ENCODE results near the gene DEFB123.
"Not testable (repeated sequence)": the region's sequence is repeated elsewhere in the genome, so short reads cannot be mapped to it uniquely, and the experiment has no call there.

Gene DEFB123, protein sequence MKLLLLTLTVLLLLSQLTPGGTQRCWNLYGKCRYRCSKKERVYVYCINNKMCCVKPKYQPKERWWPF

DNA sequence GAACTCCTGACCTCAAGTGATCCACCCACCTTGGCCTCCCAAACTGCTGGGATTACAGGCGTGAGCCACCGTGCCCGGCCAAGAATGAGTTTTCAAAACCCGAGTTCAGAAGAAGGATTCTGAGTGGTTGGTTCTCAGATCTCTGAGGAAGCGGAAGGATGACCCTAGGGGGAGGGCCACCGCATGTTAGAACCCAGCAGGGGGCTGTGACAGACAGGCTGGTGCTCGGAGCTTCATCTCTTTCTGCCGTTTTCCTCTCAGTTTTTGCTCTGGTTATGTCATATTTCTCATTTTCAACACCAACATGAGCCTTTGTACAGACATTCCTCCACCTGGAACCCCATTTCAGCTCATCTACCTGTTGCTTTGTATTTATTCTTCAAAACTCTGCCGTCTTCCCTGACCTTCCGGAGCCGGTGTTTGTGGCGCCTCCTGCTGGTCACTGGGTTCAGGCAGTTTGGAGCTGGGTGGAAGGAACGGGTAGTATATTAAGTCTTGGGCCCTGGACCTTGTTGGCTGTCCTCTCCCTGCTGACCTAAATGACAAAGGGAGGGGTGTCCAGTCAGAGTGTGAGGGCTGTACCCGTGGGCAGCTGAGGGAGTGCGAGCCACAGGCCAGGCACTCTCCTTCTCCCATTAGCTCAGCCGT is at the start of gene DEFB123:
Gene DEFB123, plus strand, starts transcription at position 621 of the 648 bp plus-strand sequence. CDS start 67 bp downstream, outside the sequence.
- no peak for DNase-seq

DNA sequence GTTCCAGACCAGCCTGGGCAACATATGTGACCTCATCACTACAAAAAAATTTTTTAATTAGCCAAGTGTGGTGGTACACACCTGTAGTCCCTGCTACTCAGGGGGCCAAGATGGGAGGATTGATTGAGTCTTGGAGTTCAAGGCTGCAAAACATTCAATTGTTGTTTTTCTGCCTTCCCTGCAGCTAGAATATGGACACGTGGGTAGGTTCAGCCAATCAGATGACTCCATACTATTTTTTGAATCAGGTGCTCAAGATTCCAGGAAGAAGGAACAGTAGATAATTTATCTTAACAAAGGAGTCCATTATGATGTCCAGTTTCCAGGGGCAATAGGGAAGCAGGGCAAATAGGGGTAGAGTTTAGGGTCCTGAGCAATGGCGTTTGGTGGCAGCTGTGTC is 47.6 kb upstream of the DEFB123 start:
- DNase-seq = no peak

DNA sequence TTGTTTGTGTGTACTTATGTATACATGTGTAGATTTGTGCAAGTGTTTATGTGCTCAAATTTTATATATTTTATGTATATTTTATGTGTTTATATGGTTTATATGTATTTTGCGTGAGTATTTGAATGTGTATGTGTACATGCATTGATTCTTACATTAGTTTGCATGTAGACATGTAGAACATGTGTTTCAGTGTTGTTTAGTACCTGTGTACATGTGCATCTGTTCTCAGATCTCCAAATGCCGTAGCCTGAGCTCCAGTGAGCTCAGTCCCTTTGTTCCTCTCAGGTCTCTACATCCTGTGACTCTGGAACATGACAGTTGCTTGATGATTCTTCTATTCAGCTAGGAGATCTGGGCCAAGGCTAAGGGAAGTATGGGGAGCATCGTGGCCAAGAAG is 45.5 kb upstream of the DEFB123 start:
- DNase-seq = no peak

DNA sequence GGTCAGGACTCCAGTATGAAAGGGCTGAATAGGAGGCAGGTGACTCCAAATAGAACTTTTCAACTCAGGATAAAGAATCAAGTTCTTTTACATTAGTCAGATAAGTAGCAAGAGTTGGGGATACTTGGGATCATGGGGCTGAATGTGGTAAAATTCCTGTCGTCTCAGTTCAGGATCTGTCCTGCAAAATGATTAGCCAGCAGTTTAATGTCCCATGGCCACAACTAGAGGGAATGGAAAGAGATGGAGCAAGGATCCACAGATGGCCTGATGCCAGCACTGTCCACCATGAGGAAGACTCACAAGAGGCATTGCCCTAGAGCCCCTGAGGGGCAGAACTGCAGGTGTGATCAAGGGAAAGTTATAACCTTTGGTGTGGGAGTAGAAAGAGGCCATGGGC is 36.5 kb upstream of the DEFB123 start:
- no peak for DNase-seq

DNA sequence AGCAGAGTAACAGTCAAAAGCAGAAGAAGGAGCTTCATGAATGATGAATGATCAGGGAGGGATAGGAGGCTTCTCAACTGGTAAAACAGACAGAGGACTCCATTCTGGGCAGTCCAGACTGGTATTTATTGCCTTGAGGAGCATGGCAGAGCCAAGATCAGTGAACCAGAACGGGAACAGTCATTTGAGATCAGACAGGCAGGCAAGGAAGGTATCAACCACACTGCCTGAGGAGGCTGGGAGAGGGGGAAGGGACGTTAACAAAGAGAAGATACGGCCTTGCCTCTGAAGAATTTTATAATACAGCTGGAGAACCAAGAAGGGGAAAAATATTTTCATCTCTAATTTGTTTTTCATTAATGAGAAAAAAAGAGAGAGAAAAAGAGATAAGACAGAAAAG is 34.3 kb upstream of the DEFB123 start, which contains the start of gene DEFB121:
Gene DEFB121, minus strand, starts transcription at position 101 of the 400 bp plus-strand sequence. Its CDS starts 63 bp downstream, at position 38.
- no peak for DNase-seq

DNA sequence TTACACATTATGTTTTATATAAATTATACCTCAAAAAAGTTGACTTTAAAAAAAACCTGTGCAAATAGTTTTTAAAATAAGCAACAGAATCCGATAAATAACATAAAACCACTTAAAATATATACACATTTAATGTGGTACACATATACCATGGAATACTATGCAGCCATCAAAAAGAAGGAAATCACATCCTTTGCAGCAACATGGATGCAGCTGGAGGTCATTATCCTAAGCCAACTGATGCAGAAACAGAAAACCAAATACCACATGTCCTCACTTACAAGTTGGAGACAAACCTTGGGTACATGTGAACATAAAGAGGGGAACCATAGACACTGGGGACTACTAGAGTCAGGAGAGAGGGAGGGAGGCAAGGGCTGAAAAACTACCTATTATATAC is 30.4 kb upstream of the DEFB123 start:
- no peak for DNase-seq

DNA sequence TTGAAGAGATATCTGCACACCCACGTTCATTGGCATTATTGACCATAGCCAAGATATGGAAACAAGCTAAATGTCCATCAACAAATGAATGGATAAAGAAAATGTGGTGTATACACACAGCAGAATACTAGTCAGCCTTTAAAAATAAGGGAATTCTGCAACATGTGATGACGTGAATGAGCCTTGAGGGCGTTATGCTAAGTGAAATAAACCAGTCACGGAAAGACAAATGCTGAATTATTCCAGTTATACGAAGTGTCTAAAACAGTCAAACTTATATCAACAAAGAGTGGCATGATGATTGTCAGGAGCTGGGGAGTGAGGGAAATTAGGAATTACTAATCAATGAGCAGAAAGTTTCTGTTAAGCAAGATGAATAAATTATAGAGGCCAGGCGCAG is 26.1 kb upstream of the DEFB123 start:
- DNase-seq = no peak

DNA sequence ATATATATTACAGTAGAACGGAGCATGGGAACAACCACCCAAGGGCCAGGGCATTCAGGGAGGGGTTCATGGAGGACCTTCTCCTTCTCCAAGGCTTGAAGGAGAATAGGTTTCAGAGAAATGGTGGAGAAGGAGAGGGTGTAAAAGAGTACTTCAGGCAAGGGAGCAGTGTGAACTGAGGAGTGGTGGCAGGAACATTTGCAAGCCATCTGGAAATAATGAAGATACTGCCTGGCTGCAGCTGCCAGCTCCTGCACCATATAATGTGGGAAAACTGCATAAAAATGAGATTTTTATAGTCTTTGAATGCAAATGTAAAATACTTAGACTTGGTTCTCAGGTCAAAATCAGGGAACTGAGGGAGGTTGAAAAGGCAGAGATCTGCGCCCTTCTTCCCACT is 24.8 kb upstream of the DEFB123 start:
- DNase-seq = no peak

DNA sequence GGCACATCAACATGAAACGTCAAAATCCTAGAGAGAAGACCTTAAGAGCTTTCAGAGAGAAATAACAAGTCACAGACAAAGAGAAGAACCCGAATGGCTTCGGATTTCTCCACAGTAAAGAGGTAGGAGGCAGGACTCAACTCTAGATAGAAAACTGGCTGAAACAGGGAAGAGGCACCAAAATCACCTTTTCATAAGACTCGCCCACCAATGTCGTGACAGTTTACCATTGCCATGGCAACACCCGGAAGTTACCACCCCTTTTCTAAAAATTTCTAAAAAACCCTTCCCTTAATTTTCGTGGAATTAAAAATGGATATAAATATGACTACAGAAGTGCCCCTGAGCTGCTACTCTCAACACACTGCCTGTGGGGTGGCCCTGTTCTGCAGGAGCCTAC is 22.1 kb upstream of the DEFB123 start:
- no peak for DNase-seq

DNA sequence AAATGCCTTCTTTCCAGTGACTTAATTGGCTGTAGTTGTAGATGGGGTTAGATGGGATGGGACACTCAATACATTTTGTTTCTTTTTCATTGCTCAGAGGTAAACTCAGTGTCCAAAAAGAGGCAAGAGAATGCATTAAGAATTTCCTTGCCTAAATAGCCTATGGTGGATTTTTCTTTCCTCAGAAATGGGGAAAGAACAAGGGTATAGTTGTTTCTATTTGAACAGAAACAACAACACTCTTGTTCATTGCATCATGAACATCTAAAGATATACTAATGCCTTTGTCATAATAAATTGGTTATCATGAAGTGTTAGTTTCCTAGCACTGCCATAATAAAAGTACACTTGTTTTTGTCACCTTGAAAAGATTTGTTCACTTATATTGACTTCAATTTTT is 14.6 kb upstream of the DEFB123 start:
- no peak for DNase-seq

DNA sequence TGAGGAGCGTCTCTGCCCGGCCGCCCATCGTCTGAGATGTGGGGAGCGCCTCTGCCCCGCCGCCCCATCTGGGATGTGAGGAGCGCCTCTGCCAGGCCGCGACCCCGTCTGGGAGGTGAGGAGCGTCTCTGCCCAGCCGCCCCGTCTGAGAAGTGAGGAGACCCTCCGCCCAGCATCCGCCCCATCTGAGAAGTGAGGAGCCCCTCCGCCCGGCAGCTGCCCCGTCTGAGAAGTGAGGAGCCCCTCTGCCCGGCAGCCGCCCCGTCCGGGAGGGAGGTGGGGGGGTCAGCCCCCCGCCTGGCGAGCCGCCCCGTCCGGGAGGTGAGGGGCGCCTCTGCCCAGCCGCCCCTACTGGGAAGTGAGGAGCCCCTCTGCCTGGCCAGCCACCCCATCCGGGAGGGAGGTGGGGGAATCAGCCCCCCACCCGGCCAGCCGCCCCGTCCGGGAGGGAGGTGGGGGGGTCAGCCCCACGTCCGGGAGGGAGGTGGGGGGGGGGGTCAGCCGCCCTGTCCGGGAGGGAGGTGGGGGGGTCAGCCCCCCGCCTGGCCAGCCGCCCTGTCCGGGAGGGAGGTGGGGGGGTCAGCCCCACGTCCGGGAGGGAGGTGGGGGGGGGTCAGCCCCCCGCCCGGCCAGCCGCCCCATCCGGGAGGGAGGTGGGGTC is 13.4 kb upstream of the DEFB123 start:
- not testable (repeated sequence) for DNase-seq

DNA sequence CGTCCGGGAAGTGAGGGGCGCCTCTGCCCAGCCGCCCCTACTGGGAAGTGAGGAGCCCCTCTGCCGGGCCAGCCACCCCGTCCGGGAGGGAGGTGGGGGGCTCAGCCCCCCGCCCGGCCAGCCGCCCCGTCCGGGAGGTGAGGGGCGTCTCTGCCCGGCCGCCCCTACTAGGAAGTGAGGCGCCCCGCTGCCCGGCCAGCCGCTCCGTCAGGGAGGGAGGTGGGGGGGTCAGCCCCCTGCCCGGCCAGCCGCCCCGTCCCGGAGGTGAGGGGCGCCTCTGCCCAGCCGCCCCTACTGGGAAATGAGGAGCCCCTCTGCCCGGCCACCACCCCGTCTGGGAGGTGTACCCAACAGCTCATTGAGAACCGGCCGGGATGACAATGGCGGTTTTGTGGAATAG is 12.9 kb upstream of the DEFB123 start:
- not testable (repeated sequence) for DNase-seq

DNA sequence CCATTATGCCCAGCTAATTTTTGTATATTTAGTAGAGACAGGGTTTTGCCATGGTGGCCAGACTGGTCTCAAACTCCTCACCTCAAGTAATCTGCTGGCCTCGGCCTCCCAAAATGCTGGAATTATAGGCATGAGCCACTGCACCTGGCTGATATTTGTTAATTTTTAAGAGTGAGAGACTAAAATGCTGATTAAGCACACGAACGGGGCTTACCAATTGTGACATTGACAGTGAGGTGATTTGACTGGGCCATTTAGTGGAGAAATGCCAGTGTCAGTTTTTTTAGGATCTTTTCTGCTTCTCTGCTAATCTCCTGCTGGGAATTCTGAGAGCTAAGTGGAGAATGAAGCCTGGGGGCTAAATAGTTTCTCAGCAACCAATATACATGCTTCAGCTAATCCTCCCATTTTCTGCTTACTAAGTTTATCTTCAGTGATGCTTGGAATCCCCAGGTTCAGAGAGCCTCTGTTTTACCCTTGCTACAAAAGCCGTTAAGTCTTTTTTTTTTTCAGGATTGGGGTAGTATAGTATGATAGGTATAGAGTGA is 9.8 kb upstream of the DEFB123 start:
- DNase-seq = no peak

DNA sequence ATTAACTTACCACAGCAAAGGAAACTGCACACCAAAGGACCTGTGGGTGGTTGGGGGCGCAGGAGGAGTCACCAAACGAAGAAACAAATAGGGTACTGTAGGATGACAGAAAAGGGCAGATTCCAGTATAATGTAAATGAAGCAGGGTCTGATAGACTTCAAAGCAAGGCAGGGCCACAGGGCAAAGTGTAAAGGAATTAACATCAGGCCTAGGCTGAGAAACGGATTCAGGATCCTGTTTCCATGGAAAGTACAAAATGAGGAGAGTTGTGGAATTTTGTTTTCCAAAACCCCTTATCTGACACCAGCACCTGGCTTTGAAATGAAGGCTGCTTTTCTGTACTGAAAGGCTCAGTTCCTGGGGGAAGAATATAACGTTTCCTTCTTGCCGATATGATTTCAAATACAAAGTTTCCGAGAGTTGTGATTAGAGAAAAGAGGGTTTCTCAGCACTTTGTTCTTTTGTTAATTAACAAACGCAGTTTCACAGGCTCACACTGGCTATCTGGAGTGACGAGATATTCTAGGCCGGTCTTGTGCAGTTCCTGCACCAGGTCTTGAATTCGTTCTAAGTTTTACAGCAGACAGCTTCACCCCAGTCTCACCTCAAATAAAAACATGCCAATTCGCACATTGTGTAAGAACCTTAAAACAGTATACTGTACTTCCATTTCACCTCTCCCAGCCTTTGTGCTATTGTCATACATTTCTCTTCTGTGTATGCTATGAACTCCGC is 5.8 kb downstream of the DEFB123 start:
- no peak for DNase-seq

DNA sequence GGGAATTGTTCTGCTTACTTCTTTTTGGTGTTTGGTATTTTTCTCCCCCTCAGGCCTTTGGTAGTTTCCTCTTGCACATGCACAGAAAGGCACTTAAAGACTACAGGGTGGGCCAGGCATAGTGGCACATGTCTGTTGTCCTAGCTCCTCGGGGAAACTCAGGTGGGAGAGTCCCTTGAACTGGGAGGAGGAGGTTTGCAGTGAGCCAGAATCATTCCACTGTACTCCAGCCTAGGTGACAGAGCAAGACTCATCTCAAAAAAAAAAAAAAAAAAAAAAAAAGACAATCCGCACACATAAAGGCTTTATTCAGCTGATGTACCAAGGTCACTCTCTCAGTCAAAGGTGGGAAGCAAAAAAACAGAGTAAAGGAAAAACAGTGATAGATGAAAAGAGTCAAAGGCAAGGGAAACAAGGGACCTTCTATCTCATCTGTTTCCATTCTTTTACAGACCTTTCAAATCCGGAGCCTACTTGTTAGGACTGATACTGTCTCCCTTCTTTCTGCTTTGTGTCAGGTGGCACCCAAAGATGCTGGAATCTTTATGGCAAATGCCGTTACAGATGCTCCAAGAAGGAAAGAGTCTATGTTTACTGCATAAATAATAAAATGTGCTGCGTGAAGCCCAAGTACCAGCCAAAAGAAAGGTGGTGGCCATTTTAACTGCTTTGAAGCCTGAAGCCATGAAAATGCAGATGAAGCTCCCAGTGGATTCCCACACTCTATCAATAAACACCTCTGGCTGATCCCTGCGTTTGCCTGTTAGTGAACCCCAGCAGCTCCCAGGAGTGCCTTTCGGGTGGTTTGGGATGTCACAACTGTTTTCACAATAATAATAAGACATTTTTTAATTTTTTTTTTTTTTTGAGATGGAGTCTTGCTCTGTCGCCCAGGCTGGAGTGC is 9.3 kb downstream of the DEFB123 start:
- no peak for DNase-seq

DNA sequence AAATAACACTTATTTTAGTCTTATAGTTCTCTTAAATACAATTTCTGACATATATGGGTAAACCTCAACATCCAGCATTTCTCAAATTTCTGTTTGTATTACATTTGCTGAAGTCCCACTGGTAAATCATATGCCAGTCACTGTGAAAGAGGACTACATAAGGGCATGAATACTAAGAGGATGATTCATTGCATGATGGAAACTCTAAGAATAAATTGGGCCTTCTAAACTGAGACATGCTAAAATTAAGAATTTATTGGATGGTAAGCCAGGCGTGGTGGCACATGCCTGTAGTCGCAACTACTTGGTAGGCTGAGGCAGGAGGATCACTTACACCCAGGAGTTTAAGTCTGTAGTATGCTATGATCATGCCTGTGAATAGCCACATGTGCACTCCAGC is 12.1 kb downstream of the DEFB123 start:
- no peak for DNase-seq

DNA sequence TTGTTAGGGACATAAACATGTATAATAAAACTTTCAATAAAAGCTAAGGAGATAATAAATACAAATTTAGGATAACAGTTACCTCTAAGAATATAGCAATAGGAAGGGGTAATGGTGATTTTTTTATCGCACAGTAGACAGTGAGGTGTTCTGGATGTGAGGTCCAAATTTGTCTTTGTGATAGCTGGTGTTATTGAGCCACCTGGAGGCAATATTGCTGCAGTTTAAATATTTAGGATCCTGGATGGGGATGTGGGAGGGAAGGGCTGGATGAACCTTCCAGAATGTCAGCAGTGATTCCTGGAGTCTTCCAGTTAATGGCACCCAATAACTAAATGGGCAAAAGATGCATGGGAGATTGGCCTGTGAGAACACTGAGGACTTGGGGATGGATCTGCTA is 13.9 kb downstream of the DEFB123 start:
- no peak for DNase-seq

DNA sequence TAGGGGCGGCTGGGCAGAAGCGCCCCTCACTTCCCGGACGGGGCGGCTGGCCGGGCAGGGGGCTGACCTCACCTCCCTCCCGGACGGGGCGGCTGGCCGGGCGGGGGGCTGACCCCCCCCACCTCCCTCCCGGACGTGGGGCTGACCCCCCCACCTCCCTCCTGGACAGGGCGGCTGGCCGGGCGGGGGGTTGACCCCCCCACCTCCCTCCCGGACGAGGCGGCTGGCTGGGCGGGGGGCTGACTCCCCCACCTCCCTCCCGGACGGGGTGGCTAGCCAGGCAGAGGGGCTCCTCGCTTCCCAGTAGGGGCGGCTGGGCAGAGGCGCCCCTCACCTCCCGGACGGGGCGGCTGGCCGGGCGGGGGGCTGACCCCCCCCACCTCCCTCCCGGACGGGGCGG is 30.5 kb downstream of the DEFB123 start:
- DNase-seq = not testable (repeated sequence)

DNA sequence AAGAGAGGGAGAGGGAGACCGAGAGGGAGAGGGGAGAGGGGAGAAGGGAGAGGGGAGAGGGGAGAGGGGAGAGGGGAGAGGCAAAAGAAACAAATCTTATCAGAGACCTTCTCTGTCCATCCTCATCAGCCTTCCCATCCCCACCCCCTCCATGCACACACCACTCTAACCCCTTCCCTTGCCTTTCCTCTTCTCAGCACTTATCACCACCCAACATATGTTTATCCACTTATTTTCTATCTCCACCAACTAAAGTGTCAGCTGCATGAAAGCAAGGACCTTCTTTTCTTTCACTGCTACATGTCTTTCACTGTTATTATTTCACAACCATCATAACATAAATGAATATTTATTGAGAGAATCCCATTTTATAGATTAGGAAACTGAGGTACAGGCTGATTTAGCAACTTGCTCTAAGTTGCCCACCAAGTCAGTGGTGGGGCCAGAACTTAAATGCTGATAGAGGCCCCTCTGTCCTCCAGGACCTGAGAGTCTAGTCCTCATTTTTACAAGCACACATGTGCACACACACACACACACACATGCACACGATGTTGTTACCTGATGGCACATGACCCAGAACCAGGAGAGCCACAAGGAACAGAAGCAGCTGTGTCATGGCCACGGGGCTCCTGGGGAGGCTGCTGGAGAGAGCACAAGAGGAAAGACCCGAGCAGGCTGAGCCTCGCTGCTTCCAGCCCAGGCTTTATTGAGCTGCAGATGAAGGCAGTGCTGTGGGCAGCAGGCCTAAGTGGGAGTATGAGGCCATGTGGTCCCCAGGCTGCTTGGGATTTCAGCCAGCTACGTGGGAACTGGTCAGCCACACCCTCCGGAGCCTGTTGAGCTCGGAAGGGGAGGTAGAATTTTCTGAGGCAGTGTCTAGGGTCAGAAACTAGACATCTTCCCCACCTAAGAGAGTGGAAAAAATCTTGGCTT is 32.2 kb downstream of the DEFB123 start:
- DNase-seq = no peak

DNA sequence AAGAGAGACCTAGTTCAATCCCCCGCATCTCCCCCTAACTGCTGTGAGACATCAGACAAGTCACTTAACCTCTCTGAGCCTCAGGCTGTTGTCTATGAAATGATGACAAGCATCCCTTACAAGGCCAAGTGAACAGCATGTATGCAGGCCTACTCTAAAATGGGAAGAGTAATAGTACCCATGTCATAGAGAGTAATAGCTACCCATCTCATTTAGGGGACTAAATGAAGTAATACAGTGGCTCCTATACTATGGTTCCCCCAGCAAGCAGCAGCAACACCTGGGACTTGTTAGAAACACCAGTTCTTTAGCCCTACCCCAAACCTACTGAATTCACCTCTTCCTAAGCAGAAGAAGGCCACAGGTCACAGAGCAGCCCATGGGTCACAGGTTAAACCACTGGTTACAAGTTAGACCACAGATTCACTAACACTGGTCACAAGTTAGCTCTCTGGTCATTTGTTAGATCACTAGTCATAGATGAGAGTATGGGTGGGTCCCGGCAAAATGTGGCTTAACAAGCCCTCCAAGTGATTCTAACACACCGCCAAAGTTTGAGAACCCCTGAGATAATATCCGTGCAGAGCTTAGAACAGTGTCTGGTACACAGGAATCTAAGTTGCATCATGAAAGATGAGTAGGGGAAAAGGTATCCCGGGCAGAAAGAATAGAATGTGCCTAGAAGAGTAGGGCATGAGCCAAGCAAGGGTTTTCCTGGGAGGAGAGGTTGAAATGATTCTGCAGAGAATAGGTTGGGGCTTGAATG is 33.1 kb downstream of the DEFB123 start:
- no peak for DNase-seq

DNA sequence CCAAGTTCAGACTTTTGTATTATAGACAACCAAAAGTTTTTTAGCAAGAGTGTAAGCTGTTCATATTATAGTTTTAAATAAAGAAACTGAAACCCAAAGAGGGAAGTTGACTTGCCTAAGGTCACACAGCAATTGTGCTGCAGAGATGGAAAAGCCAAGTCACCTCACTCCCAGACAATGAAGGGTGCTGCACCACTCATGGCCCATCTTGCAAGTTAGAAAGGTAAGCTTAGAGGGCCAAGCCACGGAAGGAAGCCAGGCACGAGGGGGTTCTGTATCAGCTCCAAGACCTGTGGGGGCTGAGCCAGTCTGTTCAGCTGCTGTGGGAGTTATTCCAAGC is 33.6 kb downstream of the DEFB123 start:
- no peak for DNase-seq

All from NCI-H1092 (cell line).